Bone marrow (tissue), 2 donors: ENCODE data around the gene SLC46A2.

Source experiments
- DNase-seq, 2 donors: peaks; one replicate each; lab custom pipeline; 2025; lab: John Stamatoyannopoulos, UW

The SLC46A2 gene

DNA sequence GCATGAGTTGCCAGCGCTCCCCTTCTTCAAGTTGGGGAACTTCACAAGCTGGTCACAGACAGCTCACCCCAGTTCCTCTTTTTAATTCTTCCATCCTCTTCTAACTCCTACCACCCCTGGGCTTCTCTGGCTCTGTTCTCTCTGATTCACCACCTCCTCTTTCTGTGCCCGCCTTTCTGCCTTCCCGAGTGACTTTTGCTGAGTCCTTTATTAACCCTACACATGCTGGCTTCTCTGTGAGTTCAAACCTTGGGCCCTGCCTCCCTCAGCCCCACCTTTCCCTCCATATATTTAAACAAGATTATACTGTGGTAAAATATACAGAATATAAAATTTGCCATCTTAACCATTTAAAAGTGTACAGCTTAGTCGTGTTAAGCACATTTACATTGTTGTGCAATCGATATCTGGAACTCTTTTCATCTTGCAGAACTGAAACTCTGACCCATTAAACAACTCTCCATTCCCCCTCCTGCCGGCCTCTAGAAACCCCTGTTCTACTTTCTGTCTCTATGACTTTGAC lies 32.0 kb downstream of the SLC46A2 start:
- DNase-seq: peak; percentile 27 to 96

DNA sequence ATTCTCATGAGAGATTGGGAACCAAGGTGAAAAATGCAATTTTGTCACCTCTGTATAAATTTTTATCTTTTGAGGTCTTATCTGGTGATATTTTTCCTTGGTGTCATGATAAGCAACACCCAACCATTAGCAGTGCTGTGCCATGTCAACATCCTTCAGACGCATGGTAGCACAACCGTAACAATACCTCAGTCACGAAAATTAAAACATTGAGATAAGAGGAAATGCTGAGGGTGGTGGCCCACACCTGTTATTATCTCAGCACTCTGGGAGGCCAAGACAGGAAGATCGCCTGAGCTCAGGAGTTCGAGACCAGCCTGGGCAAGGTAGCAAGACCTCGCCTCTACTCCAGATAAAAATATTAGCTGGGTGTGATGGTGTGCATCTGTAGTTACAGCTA lies 32.7 kb downstream of the SLC46A2 start:
- no peak for DNase-seq

DNA sequence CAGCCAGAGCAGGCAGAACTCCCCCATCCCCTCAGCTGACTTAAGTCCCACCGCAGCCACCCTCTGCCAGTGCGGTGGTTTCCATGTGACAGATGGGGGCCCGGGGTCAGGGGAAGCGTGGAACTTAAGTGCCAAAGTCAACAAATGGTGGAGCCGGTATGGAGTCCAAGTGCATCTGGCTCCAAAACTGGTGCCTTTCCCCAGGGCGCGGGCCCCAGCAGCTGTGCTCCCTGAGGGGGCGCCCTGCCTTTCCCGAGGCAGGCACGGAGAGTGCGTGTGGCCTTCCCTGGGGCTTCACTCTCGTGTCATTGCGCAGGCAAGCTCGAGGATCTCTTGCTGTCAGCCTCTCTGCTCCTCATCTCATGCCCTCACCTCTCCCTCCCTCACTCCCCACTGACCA lies 33.8 kb downstream of the SLC46A2 start:
- DNase-seq: no peak

DNA sequence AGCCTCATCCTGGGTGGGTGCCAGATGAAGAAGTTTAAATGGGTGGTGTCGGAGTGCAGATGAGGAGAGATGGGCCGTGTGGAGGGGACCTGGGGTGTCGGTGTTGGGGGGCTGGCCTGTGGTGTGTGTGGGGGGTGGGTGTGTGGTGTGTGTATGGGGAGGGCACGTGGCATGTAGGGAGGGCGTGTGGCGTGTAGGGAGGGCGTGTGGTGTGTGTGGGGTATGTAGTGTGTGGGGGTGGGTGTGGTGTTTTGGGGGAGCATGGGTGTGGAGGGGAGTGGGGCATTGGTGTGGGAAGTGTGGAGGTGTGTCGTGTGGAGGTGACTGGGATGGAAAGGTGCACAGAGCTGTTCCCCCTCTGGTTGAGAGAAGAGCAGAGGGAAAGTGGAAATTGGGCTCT lies 34.5 kb downstream of the SLC46A2 start:
- no peak for DNase-seq

DNA sequence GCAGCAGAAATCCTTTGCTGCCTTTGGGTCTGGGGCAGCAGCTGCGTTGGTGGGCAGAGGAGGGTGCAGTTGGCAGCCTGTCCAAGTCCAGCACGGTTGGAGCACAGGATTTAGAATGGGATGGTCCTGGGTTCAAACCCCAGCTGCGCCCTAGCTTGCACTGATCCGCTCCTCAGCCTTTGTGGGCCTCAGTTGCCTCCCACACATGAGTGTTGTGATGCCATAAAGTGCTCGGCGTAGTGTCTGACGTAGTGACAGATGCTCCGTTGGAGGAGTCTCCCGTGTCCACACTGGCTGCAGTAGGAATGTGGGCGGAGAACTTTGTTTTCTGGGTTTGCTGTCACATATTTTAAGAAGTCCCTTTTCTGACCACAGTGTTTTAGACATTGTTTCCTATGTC lies 36.0 kb downstream of the SLC46A2 start:
- no peak for DNase-seq

DNA sequence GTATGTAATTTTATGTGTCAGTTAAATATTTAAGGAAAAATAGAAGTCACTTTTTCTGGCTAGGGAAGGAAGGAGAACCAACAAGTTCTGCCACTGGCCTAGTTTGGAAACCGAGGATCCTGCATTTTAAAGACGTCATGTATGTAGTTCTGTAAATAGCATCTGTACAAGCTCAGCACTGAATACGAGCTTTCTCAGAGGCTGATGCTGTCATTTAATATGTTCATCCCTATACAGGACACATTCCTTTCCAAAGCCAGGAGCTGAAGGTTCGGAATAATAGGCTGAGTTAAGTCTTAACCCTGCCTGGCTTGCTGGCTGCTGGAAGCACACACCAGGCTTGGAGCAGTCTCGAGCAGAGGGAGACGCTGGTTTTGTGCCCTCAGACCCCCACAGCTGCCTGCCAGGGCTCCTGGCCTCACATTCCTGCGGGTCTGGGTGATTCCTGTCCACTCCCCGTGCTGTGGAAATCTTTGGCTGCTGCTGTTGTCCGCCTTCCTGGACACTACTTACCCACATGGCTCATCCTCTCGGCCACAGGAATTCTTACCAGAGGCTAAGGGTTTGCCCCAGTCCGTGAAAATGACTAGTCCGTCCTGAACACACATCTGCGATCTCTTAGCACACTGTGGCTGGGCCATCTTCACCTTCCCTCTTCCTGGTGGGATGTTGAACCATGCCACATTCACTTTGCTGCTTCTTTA lies 36.6 kb downstream of the SLC46A2 start:
- DNase-seq: no peak

DNA sequence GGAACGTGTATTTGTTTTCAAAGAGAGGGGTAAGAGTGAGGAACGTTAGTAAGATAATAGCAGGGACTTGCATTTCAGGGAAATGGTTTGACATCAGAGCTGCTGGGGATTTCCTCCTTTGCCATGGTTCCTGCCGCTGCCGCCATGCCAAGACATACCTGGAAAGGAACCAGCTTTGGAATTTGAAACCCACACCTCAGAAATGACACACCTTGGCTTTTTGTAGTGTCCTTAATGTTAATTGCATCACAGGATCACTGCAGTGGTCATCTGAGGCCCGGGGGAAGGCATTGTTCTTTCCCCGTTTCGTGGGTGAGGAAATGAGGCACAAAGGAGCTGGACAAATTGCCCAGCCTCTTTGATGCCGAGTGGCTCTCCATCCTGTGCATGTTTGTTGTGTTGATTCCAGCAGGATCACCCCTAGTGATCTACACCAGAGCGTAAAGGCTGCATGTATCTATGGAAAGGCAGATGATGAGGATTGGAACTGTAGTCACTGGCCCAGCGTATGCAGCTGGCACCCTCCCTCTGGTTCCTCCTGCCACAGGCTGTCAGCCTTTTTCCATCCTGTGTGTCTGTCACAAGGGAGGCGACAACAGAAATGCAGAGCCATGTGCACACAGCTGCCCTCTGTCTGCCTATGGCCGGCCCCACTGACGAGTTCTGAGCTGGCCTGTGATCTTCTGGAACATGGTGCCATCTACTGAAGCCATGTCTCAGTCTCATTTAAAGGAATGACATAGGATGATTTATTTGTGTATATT lies 37.8 kb downstream of the SLC46A2 start:
- DNase-seq: no peak

DNA sequence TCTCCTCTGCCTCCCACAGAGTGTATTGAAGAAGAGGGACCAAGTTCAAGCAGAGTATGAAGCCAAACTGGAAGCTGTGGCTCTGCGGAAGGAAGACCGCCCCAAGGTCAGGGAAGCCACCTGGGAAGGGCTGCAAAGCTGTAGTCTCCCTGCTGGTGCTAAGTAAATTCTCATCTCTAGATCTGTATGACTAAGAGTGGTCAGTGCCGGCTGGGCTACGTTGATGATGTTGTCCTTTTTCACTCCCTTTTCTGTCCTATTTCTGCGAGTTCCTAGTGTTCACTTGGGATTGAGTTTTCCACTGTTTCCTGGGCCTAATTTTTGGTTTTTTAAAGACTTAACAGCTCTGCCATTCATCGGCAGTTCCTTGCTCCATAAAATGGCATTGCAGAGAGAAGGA lies 39.8 kb downstream of the SLC46A2 start:
- no peak for DNase-seq

DNA sequence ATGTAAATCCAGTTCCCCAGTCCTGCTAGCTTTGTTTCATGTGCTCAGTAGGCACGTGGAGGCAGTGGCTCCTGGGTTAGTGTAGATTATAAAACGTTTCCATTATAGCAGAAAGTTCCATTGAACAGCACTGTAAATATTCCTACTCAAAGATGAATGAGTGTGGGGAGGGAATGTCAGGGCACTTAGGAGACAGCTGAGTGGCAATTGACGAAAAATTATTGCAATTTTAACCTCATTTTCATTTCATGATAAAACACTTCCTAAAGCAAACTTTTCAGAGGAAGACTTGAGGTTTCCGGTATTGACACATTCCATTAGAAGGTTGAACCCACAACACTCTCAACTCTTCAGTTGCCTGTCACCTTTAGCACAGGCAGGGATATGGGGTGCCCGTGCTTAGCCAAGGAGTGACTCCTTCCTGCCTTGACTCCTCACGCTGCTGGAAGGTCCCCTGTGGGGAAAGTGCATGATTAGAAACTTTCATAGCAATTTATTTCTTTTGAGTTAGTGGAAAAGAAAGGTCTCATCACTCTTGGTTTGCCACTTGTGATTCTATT lies 41.2 kb downstream of the SLC46A2 start:
- no peak for DNase-seq

DNA sequence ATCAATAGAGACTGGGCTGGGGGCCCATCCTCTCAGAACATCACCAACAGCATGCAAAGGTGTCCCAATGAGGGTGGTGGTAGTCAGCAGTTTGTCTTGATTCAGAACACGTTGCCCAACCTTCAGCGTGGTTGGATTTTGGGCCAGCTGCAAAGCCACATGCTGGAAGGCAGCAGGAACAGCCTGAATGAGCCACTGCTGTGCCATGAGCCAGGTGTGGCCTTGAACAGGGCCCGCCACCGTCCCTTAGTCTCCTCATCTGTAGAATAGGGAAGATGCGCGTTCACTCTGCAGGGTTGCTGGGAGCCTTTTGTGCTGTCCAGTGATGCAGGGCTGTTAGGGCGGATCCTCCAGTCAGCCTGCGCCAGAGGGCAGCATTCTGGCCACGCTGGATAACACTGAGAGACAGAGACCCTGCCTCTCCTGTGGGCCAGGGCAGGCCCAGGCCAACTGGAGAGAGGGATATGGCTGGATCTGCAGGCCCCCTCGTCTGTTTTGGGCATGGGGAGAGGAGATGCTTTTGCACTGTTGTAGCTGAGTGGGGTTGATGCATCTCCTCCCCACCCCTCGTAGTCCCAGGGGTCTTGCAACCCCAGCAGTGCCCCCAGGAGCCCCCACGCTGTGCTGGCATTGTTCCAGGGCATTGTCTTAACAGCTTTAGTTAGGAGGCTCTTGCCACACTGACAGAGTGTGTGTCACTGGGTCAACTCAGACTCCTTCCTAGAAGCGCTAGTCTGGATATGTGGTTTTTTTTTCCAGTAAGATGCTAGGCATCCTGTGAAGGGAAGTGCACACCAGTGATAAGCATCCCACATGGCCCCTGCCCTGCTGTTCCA lies 42.1 kb downstream of the SLC46A2 start:
- no peak for DNase-seq

DNA sequence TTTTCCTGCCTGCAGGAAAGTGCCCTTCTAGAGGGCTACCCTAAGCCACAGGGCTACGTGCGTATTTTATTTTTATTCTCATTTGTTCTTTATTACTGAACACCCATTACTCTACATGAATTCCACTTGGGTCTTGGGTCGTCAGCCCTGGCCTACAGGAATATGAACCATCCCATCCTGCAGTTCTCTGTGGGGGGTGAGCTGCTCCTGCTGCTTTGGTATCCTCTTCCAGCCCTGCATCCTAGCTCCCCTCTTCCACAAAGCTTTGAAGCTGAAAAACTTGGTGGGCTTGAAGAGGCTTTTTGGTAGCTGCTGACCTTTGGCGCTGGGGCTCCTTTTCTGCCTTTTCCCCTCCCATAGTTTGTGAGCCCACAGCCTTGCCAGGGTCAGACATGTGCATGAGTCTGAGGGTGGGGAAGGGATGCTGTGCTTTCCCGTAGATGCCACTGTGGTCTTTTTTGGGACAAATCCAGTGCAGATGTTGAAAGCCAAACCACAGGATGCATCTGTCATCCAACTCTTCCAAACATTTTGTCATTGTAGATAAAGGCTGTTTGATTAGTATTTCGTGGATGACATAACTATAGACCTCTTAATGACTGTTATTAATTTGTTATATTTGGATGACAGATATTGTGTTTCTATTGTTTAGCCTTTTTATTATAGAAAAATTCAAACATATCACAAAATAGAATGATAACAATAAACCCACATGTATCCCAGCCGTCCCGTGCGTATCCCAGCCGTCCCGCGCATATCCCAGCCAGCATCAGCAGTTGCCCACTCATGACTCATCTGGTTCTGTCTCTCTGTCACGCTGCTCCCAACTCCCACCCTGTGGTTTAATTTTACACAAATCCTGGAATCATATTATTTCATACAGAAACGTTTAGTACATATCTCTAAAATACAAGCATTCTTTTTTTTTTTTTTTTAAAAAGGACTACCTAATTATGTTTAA lies 43.9 kb downstream of the SLC46A2 start:
- no peak for DNase-seq

DNA sequence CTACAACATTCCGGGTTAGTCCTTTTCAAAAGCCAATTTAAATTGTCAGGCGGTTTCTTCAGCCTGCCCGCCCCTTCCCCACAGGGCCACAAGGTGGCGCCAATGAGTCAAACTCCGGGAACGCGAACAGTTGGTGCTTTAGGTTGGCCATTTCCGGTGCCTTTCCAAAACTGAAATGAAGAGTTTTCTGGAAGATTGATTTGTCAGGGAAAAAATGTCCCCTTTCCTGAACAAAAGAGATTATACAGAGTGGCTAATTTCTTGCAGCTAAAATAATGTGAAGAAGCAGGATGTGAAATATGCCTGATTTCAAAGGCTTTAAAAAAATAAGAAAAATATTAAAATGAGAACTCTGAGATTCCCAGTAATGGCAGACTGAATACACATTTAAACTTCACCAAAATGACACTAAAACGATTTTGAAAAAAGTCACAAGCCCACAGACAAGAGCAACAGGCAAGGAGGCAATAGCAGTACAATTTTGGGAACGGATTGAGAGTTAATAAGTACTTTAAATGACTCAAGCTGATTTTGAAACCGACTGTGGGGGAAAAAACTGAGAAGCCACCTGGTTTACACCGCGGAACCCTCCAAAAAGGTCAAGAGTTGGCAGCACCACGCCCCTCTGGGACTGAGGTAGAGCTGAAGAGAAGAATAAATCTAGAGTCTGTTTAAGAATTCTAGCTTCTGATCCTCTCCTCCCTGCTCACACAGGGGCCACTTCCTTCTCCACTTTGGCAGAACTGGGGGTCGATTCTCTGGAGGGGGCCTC lies 45.7 kb downstream of the SLC46A2 start:
- DNase-seq: peak; percentile 40 to 46

DNA sequence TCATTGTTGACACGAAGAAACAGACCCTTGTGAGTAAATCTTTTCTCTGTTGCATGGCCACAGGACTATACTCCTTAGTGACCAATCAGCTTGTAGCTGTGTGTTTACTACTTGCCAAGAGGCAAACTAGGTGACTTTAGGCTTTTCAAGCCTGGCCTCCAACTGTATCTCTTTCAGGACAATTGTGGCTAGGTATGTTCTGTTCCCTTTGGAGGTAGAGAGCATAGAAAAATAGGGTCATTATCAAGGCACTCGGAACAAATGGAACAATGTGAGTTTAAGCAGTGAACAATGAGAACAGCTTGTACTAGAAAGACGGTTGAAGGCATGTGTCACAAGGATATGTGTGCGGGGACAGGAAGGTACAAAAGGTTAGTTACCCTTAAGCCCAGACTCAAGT lies 48.1 kb downstream of the SLC46A2 start:
- no peak for DNase-seq

DNA sequence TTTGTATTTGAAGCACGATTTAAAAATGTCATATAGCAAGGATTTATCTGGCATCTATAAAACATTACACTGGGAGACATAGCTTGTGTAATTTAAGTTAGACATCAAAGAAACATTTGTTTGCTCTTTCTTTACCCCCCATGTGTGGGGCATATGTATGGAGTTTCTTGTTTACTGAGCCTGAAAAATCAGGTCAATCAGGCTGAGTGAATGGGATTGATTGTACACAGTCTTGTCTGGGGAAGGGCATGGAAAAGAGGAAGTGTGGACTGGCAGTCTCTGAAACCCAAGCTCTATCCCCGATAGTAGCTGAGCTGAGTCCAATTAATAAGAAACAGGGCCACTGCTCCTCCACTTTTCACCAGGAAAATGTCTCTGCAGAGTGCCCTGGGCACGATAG lies 49.4 kb downstream of the SLC46A2 start:
- DNase-seq: no peak

DNA sequence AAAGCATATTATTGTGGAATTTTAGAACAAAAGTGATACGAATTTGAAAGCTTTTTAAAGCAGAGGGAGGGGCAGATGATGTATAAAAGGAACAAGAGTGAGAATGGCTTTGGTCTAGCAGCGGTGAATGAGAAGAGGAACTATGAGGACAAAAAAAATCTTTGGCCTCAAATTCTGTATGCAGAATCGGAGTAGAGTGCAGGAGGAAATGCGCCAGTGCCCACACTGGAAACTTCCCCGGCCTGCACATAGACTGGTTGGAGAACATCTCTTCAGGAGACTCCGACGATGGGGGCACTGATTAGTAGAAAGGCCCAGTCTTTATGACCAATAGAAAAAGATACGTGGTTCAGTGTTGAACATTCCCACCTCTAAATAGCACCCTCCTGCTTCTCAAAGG lies 51.3 kb downstream of the SLC46A2 start:
- no peak for DNase-seq

DNA sequence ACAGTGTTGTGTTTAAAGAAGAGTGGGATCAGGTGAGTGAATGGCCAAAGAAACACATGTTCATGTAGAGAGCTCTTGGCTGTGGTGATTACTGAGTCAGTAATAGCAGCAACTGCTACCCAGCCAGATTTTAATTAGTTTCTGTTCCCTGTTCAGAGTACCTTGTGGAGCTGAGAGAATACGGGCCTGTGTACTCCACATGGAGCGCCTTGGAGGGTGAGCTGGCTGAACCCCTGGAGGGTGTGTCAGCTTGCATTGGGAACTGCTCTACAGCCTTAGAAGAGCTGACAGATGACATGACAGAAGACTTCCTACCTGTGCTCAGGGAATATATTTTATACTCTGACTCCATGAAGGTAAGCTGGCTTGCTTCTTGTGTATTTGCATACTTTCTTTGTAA lies 52.3 kb downstream of the SLC46A2 start:
- no peak for DNase-seq

DNA sequence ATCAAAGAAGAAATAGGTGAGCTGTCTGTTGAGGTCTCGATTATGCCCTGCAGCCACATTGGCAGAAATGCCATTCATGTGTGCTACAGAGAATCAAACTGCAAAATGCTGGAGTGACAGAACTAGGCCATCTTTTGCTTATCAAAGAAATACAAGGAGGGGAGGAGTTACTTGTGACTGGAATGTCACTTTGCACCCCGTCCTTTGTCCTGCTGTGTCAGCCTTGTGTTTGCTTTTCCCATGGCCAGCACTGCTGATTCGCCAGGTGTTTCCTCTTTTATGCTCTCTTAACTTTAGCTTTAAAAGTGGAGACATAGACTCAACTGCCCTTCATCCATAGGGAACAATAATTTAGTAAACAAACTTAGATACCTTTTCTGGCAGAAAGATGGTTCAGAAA lies 54.3 kb downstream of the SLC46A2 start:
- no peak for DNase-seq

DNA sequence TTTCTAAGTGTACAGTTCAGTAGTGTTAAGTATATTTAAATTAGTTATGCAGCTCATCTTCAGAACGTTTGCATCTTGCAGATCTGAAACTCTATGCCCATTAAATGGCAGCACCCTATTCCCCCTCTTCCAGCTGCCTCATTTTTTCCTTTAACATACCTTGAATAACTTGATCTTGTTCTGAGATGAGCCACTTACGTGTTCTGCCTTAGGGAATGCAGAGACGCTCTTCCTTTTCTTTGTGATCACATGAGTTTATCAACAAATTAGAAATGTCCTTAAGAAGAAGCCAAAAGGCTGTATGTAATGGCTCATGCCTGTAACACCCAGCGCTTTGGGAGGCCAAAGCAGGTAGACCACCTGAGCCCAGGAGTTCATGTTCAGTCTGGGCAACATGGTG lies 57.6 kb downstream of the SLC46A2 start:
- DNase-seq: no peak

DNA sequence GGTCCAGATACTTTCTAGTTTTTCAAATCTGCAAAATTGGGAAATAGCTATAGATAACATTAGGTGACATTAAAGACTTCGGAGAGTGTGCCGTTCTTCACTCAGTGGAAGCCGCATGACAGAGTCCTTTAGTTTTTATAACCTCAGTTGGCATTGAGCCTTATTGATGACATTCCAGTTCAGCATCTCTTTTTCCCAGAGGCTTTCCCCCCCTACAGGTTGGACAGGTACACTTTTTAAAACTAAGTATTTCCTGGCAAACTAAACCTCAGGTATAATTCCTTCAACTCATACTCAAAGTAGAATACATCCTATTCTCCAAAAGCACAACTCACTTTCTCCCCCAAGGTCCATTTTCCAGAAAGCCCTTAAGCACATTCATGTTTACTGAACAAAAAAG lies 58.7 kb downstream of the SLC46A2 start:
- no peak for DNase-seq

DNA sequence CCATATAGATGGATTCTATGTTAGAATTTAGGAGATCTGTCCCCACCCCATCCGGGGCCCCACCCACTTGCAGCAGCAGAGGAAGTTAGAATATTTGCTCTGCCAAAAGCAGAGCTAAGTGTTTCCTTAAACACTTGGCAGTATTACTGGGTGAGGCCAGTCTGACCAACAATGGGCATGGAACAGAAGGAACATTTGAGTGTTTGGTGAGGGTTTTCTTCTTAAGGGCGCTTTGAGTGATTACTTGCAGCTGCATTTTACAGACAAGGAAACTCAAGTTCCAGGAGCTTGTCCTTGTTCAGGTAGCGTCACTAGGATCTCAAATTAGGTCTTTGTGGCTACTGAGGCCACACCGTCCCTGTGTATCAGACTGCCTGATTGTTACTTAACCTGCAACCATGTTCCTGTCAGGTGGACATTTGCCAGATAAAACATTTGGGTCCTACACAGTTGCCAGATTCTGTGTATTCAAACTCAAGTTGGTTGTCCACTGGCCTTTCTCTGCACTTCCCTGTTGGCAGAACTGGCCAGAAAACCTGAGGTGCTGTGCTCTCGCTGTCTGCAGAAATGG lies 59.3 kb downstream of the SLC46A2 start:
- DNase-seq: no peak
